ENCODE results near the gene ARMC12. TPM values are rescaled to one million over a fixed set of nuclear protein-coding genes. Genes with fewer than 3 reads are reported as not detected.

ARMC12 gene
- polyA plus RNA-seq, 4 donors, result 0.42 to 1.5 (median 1.1) TPM

- DNase-seq (ENCODE audit: low read depth in 4 of 4, low spot score in 3 of 4), result no peak
Observed at GRCh38 chr6:35769211-35769610, 32.4 kb downstream of the ARMC12 start.

- no peak for DNase-seq (ENCODE audit: low read depth in 4 of 4, low spot score in 3 of 4)
Observed at GRCh38 chr6:35771343-35771627, 34.5 kb downstream of the ARMC12 start.

DNA sequence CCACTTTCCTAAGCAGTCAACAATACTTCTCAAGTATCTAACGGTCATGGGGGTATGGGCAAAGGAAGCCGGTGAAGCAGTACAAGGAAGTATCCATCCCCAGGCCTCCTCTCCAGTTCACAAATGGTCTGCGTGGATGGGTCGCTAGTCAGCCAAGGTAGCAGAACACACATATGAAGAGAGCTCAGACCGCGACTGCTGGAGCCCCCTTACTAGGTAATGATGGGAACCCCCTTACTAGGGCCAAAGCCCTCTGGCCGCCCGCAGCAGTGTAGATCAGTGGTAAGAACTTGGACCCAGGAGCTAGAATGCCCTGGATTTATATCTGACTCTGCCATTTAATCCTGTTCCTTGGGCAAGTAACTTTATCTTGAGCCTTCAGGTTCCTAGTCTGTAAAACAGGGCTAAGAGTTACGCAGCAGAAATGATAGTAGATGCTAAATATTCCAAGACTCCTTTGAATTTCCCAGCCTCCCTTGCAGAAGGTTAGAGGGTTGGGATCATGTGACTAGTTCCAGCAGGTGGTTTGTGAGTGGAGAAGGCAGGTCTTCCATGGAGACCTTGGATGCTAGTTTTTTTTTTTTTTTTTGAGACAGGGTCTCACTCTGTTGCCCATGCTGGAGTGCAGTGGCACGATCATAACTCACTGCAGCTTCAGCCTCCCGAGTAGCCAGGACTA, 37.4 kb downstream of the ARMC12 start:
- no peak for DNase-seq (ENCODE audit: low read depth in 4 of 4, low spot score in 3 of 4)

- no peak for DNase-seq (ENCODE audit: low read depth in 4 of 4, low spot score in 3 of 4)
Observed at GRCh38 chr6:35775031-35775430, 38.2 kb downstream of the ARMC12 start.

GRCh38 chr6:35776364-35777215, 39.8 kb downstream of the ARMC12 start, which contains the start of gene CLPSL2:
Gene CLPSL2 (plus strand): TSS chr6:35776598. CDS start chr6:35776619, 21 bp downstream.
- peak in 1 of 4 donors; percentile 18 for DNase-seq (ENCODE audit: low read depth in 4 of 4, low spot score in 3 of 4)

DNA sequence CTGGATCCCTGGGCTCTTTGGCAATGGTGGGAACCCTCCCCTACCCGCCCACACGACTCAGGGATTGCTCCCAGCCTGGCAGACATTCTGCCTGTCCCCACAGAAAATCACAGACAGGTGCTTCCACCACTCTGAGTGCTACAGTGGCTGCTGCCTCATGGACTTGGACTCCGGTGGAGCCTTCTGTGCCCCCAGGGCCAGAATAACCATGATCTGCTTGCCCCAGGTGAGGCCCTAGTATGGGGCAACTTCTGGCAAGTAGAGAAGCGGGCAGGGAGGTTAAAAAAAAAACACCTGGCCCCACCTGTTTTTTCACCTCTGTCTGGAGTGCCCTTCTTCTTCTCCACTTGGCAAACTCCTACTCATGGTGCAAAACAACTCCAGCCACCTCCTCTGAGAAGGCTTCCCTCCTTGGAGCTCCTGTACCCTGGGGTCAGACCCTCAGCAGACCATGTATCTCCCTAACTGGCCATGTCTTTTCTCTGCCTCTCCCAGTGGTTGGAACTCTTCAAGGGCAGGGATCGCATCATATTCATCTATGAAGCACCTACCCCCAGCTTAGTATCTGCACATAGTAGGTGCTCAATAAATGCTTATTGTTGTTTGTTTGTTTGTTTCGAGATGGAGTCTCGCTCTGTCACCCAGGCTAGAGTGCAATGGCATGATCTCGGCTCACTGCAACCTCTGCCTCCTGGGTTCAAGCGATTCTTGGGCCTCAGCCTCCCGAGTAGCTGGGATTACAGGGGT, 40.7 kb downstream of the ARMC12 start:
- DNase-seq (ENCODE audit: low read depth in 4 of 4, low spot score in 3 of 4), result no peak

GRCh38 chr6:35778437-35778836, 41.6 kb downstream of the ARMC12 start:
- DNase-seq (ENCODE audit: low read depth in 4 of 4, low spot score in 3 of 4), result no peak

DNA sequence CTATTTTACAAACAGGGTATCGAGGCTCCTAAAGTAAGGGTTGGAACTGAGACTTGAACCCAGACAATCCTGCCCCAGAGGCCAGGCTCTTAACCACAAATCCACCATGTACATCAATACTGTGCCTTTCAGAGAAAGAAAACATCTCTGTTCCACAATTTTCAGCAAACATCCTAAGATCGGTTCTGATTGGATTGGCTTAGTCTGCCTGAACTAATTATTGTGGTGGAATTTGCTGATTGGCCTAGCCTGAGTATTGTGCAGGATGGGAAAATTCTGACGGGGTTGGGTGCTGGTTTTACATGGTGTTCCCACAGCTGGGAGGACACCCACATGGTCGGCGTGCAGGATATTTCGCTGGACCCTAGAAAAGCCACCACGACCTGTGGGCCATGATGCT, 43.9 kb downstream of the ARMC12 start, which contains the start of gene CLPSL1:
Gene CLPSL1, plus strand, starts transcription at position 301 of the 400 bp plus-strand sequence. Its CDS starts 92 bp downstream, at position 393.
- DNase-seq (ENCODE audit: low read depth in 4 of 4, low spot score in 3 of 4), result no peak

GRCh38 chr6:35781290-35781689, 44.5 kb downstream of the ARMC12 start:
- DNase-seq (ENCODE audit: low read depth in 4 of 4, low spot score in 3 of 4), result no peak

GRCh38 chr6:35782424-35782823, 45.6 kb downstream of the ARMC12 start:
- no peak for DNase-seq (ENCODE audit: low read depth in 4 of 4, low spot score in 3 of 4)

DNA sequence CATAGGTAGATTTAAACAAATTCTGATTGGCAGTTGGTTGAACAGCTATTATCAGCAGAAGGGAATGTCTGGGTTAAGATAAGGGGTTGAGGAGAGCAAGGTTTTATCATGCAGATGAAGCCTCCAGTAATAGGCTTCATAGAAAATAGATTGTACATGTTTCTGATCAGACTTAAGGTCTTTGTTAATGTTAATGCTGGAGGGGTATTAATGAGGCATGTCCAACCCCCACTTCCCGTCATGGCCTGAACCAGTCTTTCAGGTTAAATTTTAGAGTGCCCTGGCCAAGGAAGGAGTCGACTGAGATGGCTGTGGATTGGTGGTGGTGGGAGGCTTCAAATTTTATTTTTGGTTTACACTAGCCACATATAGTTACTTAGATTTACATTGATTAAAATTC, 47.4 kb downstream of the ARMC12 start:
- DNase-seq (ENCODE audit: low read depth in 4 of 4, low spot score in 3 of 4), result no peak

DNA sequence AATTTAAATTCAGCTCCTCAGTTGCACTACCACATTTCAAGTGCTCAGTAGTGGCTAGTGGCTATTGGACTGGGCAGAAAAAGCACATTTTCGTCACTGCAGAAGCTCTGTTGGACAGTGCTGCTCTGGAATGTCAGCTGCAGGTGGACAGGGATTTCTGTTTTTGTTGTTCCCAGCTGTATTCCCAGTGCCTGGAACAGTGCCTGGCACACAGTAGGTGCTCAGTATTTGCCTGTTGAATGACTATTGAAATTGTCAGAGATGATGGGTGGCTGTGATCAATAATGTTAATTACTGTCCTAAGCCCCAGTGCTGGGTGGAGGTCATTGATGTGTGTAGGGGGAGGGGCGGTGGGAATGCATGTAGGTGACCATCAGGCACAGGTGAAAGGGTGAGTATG, 49.4 kb downstream of the ARMC12 start:
- DNase-seq (ENCODE audit: low read depth in 4 of 4, low spot score in 3 of 4), result no peak

DNA sequence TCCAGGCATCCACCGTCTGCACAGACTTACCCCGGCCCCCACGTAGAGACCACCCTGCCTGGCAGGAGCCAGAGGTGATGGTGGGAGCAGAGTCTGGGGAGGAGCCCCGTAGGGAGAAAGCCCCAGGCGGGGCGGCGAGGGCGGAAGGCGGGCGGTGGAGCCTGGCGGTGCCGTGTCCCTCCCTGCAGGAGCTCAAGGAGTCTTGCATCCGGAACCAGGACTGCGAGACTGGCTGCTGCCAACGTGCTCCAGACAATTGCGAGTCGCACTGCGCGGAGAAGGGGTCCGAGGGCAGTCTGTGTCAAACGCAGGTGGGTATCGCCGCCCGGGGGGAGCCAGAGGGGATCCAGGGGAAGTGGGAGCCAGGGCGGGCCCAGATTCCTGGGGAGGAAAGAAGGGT, 50.0 kb downstream of the ARMC12 start:
- DNase-seq (ENCODE audit: low read depth in 4 of 4, low spot score in 3 of 4), result no peak

- DNase-seq (ENCODE audit: low read depth in 4 of 4, low spot score in 3 of 4), result no peak
Observed at GRCh38 chr6:35787266-35788218, 50.7 kb downstream of the ARMC12 start.

DNA sequence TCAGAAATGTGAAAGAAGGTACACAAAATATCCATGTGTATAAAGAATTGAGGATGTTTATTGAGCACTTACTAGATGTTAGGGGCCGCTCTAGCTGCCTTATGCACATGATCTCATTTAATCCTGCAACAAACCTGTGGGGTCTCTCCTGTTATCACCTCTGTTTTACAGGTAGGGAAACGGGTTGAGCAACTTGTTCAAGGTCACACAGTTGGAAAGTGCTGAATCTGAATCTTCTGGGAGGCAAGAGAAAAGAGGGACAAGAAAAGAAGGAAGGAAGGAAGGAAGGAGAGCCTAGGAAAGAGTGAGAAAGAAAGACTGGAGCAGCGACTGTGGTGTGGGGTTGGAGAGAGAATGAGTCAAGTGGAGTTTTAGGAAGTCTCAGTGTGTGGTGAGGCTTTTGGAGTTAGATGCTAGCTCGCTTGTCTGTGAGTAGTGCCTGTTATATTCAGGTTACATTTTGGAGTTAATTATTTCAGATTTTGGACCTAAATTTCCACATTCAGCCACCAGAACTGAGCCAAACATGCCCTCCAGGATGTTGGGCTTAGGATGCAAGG, 51.7 kb downstream of the ARMC12 start:
- DNase-seq (ENCODE audit: low read depth in 4 of 4, low spot score in 3 of 4), result no peak

- no peak for DNase-seq (ENCODE audit: low read depth in 4 of 4, low spot score in 3 of 4)
Observed at GRCh38 chr6:35790683-35791082, 53.9 kb downstream of the ARMC12 start.

GRCh38 chr6:35794536-35795452, 58.0 kb downstream of the ARMC12 start:
- DNase-seq (ENCODE audit: low read depth in 4 of 4, low spot score in 3 of 4), result no peak

DNA sequence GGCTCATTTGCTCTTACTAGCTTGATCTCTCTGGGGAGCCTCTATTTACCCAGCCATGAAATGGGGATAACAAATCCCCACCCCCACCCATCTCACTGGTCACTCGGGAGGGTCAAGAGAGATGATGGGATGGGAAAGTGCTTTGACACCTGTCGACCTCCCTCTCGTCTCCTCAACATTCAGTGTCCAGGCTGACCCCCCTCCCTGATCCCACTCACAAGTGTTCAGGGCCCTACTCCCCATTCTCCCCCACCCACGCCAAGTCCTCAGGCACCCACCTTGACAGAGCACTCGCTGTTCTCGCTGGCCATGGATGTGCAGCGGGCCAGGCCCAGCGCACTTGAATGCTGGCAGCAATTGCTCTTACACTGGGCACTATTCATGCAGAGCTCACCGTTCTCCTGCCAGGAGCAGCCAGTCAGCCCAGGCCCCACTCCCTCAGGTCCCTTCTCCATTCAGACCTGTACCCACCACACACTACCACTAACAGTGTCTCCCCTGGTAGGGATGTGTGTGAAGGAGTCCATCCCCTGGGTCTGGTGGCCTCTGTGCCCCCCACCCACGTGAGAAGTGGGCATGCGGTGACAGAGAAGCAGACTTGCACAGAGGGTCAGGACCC, 58.7 kb downstream of the ARMC12 start:
- no peak for DNase-seq (ENCODE audit: low read depth in 4 of 4, low spot score in 3 of 4)
